HCT116 (cell line): ENCODE results near the gene TLCD5. TPM values are rescaled to one million over a fixed set of nuclear protein-coding genes. Genes with fewer than 3 reads are reported as not detected.

Source experiments
- ATAC-seq: fragments of 200-7000 bp; cut with Tn5 transposase; 2 replicates; pipeline ENCODE4 v1.9.1; 2020; ENCODE audit warnings: mild to moderate bottlenecking, moderate library complexity
- BruUV-seq: library from RNA; stranded (reverse); fragments of 400-500 nt; replicated peaks from 2 replicates; lab custom pipeline; 2021; lab: Mats Ljungman, UMichigan
- CTCF ChIA-PET: fragments of 300-600 bp; sonication (Branson Sonifier 250); formaldehyde crosslinking; loops from one replicate; lab custom pipeline; 2021; ENCODE audit warnings: antibody characterized with exemption; lab: Charles Lee
- POLR2A ChIA-PET: fragments of 300-600, 350-600 bp; sonication (Branson Sonifier 250); formaldehyde crosslinking; loops from one replicate; lab custom pipeline; 2021; ENCODE audit warnings: antibody characterized with exemption; lab: Charles Lee
- RAD21 ChIA-PET, 2 experiments: fragments of 300-600 bp; sonication (Branson Sonifier 250); formaldehyde crosslinking; loops; one replicate each; lab custom pipeline; 2023; ENCODE audit warnings: low total read pairs in 2 of 2; ENCODE audit not compliant: uncharacterized antibody in 2 of 2, unreplicated experiment in 2 of 2, low non-redundant PET in 1 of 2; lab: Charles Lee
- DNase-seq: peaks from one replicate; pipeline ENCODE4 v3.0.0-alpha.2; 2010; ENCODE audit warnings: low read depth, low spot score
- H2AFZ ChIP-seq: fragments of 200-600 bp; shearing (Covaris generic), sonication (generic); 2 replicates; pipeline ENCODE4 v1.6.1; 2017; ENCODE audit warnings: low read depth, mixed run types, mixed read lengths, antibody characterized with exemption, low read length; ENCODE audit not compliant: poor library complexity, severe bottlenecking
- H3K27ac ChIP-seq: 2 replicates; pipeline ENCODE4 v1.5.1; 2012; ENCODE audit warnings: low read depth, low read length
- H3K27me3 ChIP-seq: fragments of 200-600 bp; sonication (generic); 2 replicates; pipeline ENCODE4 v1.6.1; 2016; ENCODE audit warnings: mixed run types, low read length, mixed read lengths; ENCODE audit not compliant: insufficient read depth
- H3K36me3 ChIP-seq, 2 experiments: fragments of 200-500 bp in 1 of 2; fragments of 200-600 bp in 1 of 2; sonication (Bioruptor generic) in 1 of 2; sonication (generic) in 1 of 2; 2 replicates each; pipeline versions ENCODE4 v1.5.1 to v1.6.1; 2014 to 2016; ENCODE audit warnings: low read length in 2 of 2, inconsistent platforms in 1 of 2, mixed read lengths in 1 of 2, mixed run types in 1 of 2; ENCODE audit not compliant: insufficient read depth in 2 of 2, control insufficient read depth in 1 of 2
- H3K4me1 ChIP-seq, 2 experiments: fragments of 200-600 bp in 1 of 2; sonication (generic) in 1 of 2; 2 replicates each; pipeline versions ENCODE4 v1.5.1 to v1.6.1; 2012 to 2017; ENCODE audit warnings: low read length in 2 of 2, inconsistent platforms in 1 of 2, mild to moderate bottlenecking in 1 of 2, mixed read lengths in 1 of 2, mixed run types in 1 of 2, moderate library complexity in 1 of 2; ENCODE audit not compliant: insufficient read depth in 2 of 2, control insufficient read depth in 1 of 2
- H3K4me2 ChIP-seq: fragments of 200-600 bp; sonication (generic); 2 replicates; pipeline ENCODE4 v1.6.1; 2017; ENCODE audit warnings: mixed run types, low read length, mixed read lengths
- H3K4me3 ChIP-seq, 2 experiments: fragments of 200-600 bp in 1 of 2; sonication (generic) in 1 of 2; replicated peaks in 1 of 2; 2 replicates each; pipeline ENCODE4 v1.5.1; 2011 to 2016; ENCODE audit warnings: low read length in 2 of 2, control low read depth in 1 of 2, low read depth in 1 of 2, mild to moderate bottlenecking in 1 of 2, mixed read lengths in 1 of 2, mixed run types in 1 of 2
- H3K79me2 ChIP-seq: fragments of 200-600 bp; sonication (generic); 2 replicates; pipeline ENCODE4 v1.6.1; 2017; ENCODE audit warnings: mild to moderate bottlenecking, mixed run types, low read length, moderate library complexity, mixed read lengths; ENCODE audit not compliant: insufficient read depth
- H3K9ac ChIP-seq: fragments of 200-600 bp; sonication (generic); 2 replicates; pipeline ENCODE4 v1.6.1; 2016; ENCODE audit warnings: low read length, mixed read lengths
- H3K9me2 ChIP-seq: fragments of 200-600 bp; sonication (generic), shearing (Covaris generic); 2 replicates; pipeline ENCODE4 v1.6.1; 2017; ENCODE audit warnings: mixed run types, mild to moderate bottlenecking, moderate library complexity; ENCODE audit not compliant: insufficient read depth
- H3K9me3 ChIP-seq, 2 experiments: fragments of 200-500 bp in 1 of 2; fragments of 200-600 bp in 1 of 2; sonication (Bioruptor generic) in 1 of 2; sonication (generic) in 1 of 2; 2 replicates each; pipeline ENCODE4 v1.6.1; 2014 to 2017; ENCODE audit warnings: low read length in 2 of 2, mixed read lengths in 2 of 2, inconsistent platforms in 1 of 2, low read depth in 1 of 2, mild to moderate bottlenecking in 1 of 2, mixed run types in 1 of 2, moderate library complexity in 1 of 2; ENCODE audit not compliant: control insufficient read depth in 1 of 2, insufficient read depth in 1 of 2
- H4K20me1 ChIP-seq: fragments of 200-600 bp; sonication (generic), shearing (Covaris generic); 2 replicates; pipeline ENCODE4 v1.6.1; 2017; ENCODE audit warnings: mixed run types, mild to moderate bottlenecking, moderate library complexity; ENCODE audit not compliant: insufficient read depth
- CBX3 ChIP-seq: IDR thresholded peaks from 2 replicates; pipeline ENCODE4 v1.6.1; 2012; ENCODE audit warnings: low read depth
- CTCF ChIP-seq, 3 experiments: fragments of 200-600 bp in 1 of 3; sonication (generic) in 1 of 3; IDR thresholded peaks in 2 of 3; conservative IDR thresholded peaks in 1 of 3; 2 replicates each; pipeline ENCODE4 v1.5.1; 2012 to 2017; ENCODE audit warnings: low read depth in 2 of 3, low read length in 2 of 3, antibody characterized with exemption in 1 of 3, borderline replicate concordance in 1 of 3, control low read depth in 1 of 3, mild to moderate bottlenecking in 1 of 3, mixed read lengths in 1 of 3, mixed run types in 1 of 3, moderate library complexity in 1 of 3; ENCODE audit not compliant: insufficient read depth in 1 of 3
- ELF1 ChIP-seq: IDR thresholded peaks from 2 replicates; pipeline ENCODE4 v1.6.1; 2012; ENCODE audit warnings: low read depth, borderline replicate concordance
- EZH2phosphoT487 ChIP-seq: fragments of 200-600 bp; IDR thresholded peaks from 2 replicates; pipeline ENCODE4 v1.6.1; 2018; ENCODE audit warnings: antibody characterized with exemption, borderline replicate concordance
- MAX ChIP-seq: IDR thresholded peaks from 2 replicates; pipeline ENCODE4 v1.6.1; 2012
- POLR2A ChIP-seq: IDR thresholded peaks from 2 replicates; pipeline ENCODE4 v1.7.0; 2011; ENCODE audit warnings: borderline replicate concordance; ENCODE audit not compliant: insufficient read depth, insufficient read length; ENCODE audit errors: extremely low read depth
- RAD21 ChIP-seq: IDR thresholded peaks from 2 replicates; pipeline ENCODE4 v1.6.1; 2012; ENCODE audit warnings: low read depth, mild to moderate bottlenecking
- ZNF274 ChIP-seq: fragments of 200-500 bp; sonication (Bioruptor generic); IDR thresholded peaks from 2 replicates; pipeline ENCODE4 v1.6.1; 2014; ENCODE audit warnings: mild to moderate bottlenecking, low read depth, low read length, inconsistent platforms
- intact Hi-C: fragments of 100-400 bp; cut with micrococcal nuclease; formaldehyde crosslinking; loops from 2 replicates; pipeline ENCODE4 v1.10.0; 2022
- total RNA-seq: library from RNA; stranded (reverse); gene quantifications from one replicate; pipeline ENCODE4 v1.2.1, GENCODE V29; 2021; ENCODE audit not compliant: unreplicated experiment
- TF ChIP-seq, protein P1 (sequence below): IDR thresholded peaks from 2 replicates; pipeline ENCODE4 v1.6.1; 2012

The TLCD5 gene
- total RNA-seq, 1 experiment from 2014 or later = 9.1 TPM

DNA sequence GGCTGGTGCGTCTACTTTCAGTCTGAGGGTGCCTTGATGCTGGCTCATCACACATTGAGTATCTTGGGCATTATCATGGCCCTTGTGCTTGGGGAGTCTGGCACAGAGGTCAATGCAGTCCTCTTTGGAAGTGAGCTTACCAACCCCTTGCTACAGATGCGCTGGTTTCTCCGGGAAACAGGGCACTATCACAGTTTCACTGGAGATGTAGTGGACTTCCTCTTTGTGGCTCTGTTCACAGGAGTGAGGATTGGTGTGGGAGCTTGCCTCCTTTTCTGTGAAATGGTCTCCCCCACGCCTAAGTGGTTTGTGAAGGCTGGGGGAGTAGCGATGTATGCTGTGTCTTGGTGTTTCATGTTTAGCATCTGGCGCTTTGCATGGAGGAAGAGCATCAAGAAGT lies 4.9 kb downstream of the TLCD5 start:
- ATAC-seq (no peak), DNase-seq (no peak)
- RAD21 ChIA-PET = no interaction called here
- no peak overlapping the region for H3K4me3 ChIP-seq
- CTCF ChIA-PET = no interaction called here
- H3K27ac ChIP-seq = no peak overlapping the region
- H3K27me3 ChIP-seq = no peaks in the 10 kb centered on the region
- H3K79me2 ChIP-seq = peaks cover 20% of the 10 kb centered on the region
- H3K4me2 ChIP-seq = no peak overlapping the region
- H2AFZ ChIP-seq = no peak overlapping the region
- H3K9me3 ChIP-seq = no peaks in the 10 kb centered on the region
- H3K36me3 ChIP-seq = no peaks in the 10 kb centered on the region
- no TSS peak for BruUV-seq
- intact Hi-C loops = loop anchor here (10.0 kb wide), 1 partner anchor 355 kb away; no protein-coding TSS in a partner anchor
- H3K4me1 ChIP-seq = peaks cover 38 to 56% of the 10 kb centered on the region in 2 experiments
- H4K20me1 ChIP-seq = no peaks in the 10 kb centered on the region
- no peak overlapping the region for H3K9ac ChIP-seq
- TF ChIP-seq ELF1 (no peak), EZH2phosphoT487 (no peak), CBX3 (no peak), RAD21 (no peak), POLR2A (no peak), CTCF (IDR thresholded peaks at IDR 0.05 in 2 of 3, conservative IDR thresholded peaks at IDR 0.05 in 1 of 3; ENCODE audit: borderline replicate concordance in 1 of 3, insufficient read depth in 1 of 3, low read depth in 2 of 3, low read length in 2 of 3) (no peak), ZNF274 (no peak), MAX (no peak)
- TF ChIP-seq, protein P1, sequence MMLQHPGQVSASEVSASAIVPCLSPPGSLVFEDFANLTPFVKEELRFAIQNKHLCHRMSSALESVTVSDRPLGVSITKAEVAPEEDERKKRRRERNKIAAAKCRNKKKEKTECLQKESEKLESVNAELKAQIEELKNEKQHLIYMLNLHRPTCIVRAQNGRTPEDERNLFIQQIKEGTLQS = no peak
- H3K9me2 ChIP-seq = no peaks in the 10 kb centered on the region
- POLR2A ChIA-PET = no interaction called here
